Neural cell (in vitro differentiated cells): ENCODE measurements around the gene SETD1A.
A peak's percentile ranks its signal among the peaks of the same experiment; 100 is the strongest.

Experiments used
- EP300 ChIP-seq: fragments of 450-650 bp; conservative IDR thresholded peaks from 2 replicates; pipeline ENCODE4 v1.6.1; 2014; ENCODE audit warnings: antibody characterized with exemption, mild to moderate bottlenecking, moderate library complexity; ENCODE audit not compliant: poor library complexity, severe bottlenecking
- EZH2 ChIP-seq: fragments of 200-600, 300-800 bp; shearing (Covaris generic), sonication (generic); IDR thresholded peaks from 2 replicates; pipeline ENCODE4 v1.6.1; 2014; ENCODE audit warnings: antibody characterized with exemption, low read length, borderline replicate concordance, mild to moderate bottlenecking; ENCODE audit not compliant: insufficient read depth, poor library complexity, severe bottlenecking
- MXI1 ChIP-seq: fragments of 450-650 bp; conservative IDR thresholded peaks from 2 replicates; pipeline ENCODE4 v1.6.1; 2014; ENCODE audit warnings: antibody characterized with exemption, mild to moderate bottlenecking; ENCODE audit not compliant: poor library complexity, severe bottlenecking
- POLR2AphosphoS5 ChIP-seq: IDR thresholded peaks from 2 replicates; pipeline ENCODE4 v1.6.1; 2012
- SMC3 ChIP-seq: fragments of 450-650 bp; conservative IDR thresholded peaks from 2 replicates; pipeline ENCODE4 v1.6.1; 2014; ENCODE audit warnings: antibody characterized with exemption, mild to moderate bottlenecking, moderate library complexity; ENCODE audit not compliant: poor library complexity
- TAF1 ChIP-seq: IDR thresholded peaks from 2 replicates; pipeline ENCODE4 v1.6.1; 2012; ENCODE audit warnings: low read depth
- TF ChIP-seq, protein P1 (sequence below): fragments of 450-650 bp; IDR thresholded peaks from 2 replicates; pipeline ENCODE4 v1.5.1; 2014; ENCODE audit warnings: antibody characterized with exemption, mild to moderate bottlenecking, moderate library complexity; ENCODE audit not compliant: poor library complexity, severe bottlenecking
- TF ChIP-seq, protein P2 (sequence below): IDR thresholded peaks from 2 replicates; pipeline ENCODE4 v1.6.1; 2012; ENCODE audit warnings: borderline replicate concordance

DNA sequence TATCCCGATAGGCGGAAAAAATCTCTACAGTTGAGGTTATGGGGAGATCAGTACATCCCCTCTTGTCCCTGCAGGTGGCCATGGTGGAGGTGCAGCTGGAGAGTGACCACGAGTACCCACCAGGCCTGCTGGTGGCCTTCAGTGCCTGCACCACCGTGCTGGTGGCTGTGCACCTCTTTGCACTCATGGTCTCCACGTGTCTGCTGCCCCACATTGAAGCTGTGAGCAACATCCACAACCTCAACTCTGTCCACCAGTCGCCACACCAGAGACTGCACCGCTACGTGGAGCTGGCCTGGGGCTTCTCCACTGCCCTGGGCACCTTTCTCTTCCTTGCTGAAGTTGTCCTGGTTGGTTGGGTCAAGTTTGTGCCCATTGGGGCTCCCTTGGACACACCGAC is 4.4 kb upstream of the SETD1A start:
- TF ChIP-seq, protein P1, sequence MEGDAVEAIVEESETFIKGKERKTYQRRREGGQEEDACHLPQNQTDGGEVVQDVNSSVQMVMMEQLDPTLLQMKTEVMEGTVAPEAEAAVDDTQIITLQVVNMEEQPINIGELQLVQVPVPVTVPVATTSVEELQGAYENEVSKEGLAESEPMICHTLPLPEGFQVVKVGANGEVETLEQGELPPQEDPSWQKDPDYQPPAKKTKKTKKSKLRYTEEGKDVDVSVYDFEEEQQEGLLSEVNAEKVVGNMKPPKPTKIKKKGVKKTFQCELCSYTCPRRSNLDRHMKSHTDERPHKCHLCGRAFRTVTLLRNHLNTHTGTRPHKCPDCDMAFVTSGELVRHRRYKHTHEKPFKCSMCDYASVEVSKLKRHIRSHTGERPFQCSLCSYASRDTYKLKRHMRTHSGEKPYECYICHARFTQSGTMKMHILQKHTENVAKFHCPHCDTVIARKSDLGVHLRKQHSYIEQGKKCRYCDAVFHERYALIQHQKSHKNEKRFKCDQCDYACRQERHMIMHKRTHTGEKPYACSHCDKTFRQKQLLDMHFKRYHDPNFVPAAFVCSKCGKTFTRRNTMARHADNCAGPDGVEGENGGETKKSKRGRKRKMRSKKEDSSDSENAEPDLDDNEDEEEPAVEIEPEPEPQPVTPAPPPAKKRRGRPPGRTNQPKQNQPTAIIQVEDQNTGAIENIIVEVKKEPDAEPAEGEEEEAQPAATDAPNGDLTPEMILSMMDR = no peak
- TF ChIP-seq EP300 = no peak
- TF ChIP-seq SMC3 = no peak
- TF ChIP-seq, protein P2, sequence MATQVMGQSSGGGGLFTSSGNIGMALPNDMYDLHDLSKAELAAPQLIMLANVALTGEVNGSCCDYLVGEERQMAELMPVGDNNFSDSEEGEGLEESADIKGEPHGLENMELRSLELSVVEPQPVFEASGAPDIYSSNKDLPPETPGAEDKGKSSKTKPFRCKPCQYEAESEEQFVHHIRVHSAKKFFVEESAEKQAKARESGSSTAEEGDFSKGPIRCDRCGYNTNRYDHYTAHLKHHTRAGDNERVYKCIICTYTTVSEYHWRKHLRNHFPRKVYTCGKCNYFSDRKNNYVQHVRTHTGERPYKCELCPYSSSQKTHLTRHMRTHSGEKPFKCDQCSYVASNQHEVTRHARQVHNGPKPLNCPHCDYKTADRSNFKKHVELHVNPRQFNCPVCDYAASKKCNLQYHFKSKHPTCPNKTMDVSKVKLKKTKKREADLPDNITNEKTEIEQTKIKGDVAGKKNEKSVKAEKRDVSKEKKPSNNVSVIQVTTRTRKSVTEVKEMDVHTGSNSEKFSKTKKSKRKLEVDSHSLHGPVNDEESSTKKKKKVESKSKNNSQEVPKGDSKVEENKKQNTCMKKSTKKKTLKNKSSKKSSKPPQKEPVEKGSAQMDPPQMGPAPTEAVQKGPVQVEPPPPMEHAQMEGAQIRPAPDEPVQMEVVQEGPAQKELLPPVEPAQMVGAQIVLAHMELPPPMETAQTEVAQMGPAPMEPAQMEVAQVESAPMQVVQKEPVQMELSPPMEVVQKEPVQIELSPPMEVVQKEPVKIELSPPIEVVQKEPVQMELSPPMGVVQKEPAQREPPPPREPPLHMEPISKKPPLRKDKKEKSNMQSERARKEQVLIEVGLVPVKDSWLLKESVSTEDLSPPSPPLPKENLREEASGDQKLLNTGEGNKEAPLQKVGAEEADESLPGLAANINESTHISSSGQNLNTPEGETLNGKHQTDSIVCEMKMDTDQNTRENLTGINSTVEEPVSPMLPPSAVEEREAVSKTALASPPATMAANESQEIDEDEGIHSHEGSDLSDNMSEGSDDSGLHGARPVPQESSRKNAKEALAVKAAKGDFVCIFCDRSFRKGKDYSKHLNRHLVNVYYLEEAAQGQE = no peak
- TF ChIP-seq TAF1 = no peak
- no peak for TF ChIP-seq EZH2
- no peak for TF ChIP-seq MXI1
- peak; percentile 9 for TF ChIP-seq POLR2AphosphoS5
